Lower lobe of right lung (tissue), 2 donors: ENCODE results near the gene FBXL13. TPM values are rescaled to one million over a fixed set of nuclear protein-coding genes. Genes with fewer than 3 reads are reported as not detected.

Source experiments
- ATAC-seq, 2 donors: fragments of 200-7000 bp; cut with Tn5 transposase; one replicate each; pipeline ENCODE4 v1.9.1; 2020 to 2022; ENCODE audit warnings: mild to moderate bottlenecking in 2 of 2, moderate library complexity in 2 of 2
- DNase-seq: peaks from one replicate; pipeline ENCODE4 v3.0.0-alpha.2; 2020
- H3K27ac ChIP-seq: fragments of 200-600 bp; one replicate; pipeline ENCODE4 v1.8.0; 2022
- H3K27me3 ChIP-seq: fragments of 200-600 bp; one replicate; pipeline ENCODE4 v1.8.0; 2022; ENCODE audit warnings: low read depth
- H3K36me3 ChIP-seq: fragments of 200-600 bp; one replicate; pipeline ENCODE4 v1.8.0; 2022; ENCODE audit warnings: mild to moderate bottlenecking
- H3K4me1 ChIP-seq: fragments of 200-600 bp; one replicate; pipeline ENCODE4 v1.8.0; 2022
- H3K4me3 ChIP-seq: fragments of 200-600 bp; one replicate; pipeline ENCODE4 v1.8.0; 2022; ENCODE audit warnings: mild to moderate bottlenecking
- H3K9me3 ChIP-seq: fragments of 200-600 bp; one replicate; pipeline ENCODE4 v1.8.0; 2022
- intact Hi-C: fragments of 100-400 bp; cut with DNase I; formaldehyde crosslinking; loops from one replicate; pipeline ENCODE4 v1.11.0; 2022
- total RNA-seq: library from RNA; stranded (reverse); fragmentation: NEBNext Ultra II Directional; extraction: Animal tissue kit (Norgen Biotek cat#: 25700); gene quantifications from one replicate; pipeline ENCODE4 v1.2.1, GENCODE V29; 2021
- TF ChIP-seq, protein P1 (sequence below): fragments of 200-600 bp; IDR thresholded peaks from one replicate; pipeline ENCODE4 v1.8.0; 2022; ENCODE audit warnings: antibody characterized with exemption, mild to moderate bottlenecking
- donor health status: DM: no; HTN: yes; CAD: no; lungs with severe emphysema.

Gene FBXL13
- total RNA-seq, 1 donor from 2014 or later = 3.4 TPM

DNA sequence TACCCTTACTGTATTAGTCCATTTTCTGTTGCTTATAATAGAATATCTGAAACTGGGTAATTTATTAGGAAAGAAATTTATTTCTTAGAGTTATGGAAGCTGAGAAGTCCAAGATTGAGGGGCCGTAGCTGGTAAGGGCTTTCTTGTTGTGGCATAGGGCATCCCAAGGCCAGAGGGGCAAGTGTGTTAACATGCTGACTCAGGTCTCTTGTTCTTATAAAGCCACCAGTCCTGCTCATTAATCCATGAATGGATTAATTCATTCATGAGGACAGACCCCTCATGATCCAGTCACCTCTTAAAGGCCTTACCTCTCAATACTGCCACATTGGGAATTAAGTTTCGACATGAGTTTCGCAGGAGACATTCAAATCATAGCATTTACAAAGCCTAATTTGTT is 2.7 kb upstream of the FBXL13 start:
- intact Hi-C loops = no loop called here
- Histone ChIP-seq H3K4me1 (peaks cover 20% of the 10 kb centered on the region), H3K4me3 (no peak overlapping the region), H3K27ac (no peak overlapping the region), H3K36me3 (no peaks in the 10 kb centered on the region), H3K27me3 (no peaks in the 10 kb centered on the region), H3K9me3 (no peaks in the 10 kb centered on the region)
- no peak for DNase-seq
- TF ChIP-seq, protein P1, sequence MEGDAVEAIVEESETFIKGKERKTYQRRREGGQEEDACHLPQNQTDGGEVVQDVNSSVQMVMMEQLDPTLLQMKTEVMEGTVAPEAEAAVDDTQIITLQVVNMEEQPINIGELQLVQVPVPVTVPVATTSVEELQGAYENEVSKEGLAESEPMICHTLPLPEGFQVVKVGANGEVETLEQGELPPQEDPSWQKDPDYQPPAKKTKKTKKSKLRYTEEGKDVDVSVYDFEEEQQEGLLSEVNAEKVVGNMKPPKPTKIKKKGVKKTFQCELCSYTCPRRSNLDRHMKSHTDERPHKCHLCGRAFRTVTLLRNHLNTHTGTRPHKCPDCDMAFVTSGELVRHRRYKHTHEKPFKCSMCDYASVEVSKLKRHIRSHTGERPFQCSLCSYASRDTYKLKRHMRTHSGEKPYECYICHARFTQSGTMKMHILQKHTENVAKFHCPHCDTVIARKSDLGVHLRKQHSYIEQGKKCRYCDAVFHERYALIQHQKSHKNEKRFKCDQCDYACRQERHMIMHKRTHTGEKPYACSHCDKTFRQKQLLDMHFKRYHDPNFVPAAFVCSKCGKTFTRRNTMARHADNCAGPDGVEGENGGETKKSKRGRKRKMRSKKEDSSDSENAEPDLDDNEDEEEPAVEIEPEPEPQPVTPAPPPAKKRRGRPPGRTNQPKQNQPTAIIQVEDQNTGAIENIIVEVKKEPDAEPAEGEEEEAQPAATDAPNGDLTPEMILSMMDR = no peak
- no peak for ATAC-seq

DNA sequence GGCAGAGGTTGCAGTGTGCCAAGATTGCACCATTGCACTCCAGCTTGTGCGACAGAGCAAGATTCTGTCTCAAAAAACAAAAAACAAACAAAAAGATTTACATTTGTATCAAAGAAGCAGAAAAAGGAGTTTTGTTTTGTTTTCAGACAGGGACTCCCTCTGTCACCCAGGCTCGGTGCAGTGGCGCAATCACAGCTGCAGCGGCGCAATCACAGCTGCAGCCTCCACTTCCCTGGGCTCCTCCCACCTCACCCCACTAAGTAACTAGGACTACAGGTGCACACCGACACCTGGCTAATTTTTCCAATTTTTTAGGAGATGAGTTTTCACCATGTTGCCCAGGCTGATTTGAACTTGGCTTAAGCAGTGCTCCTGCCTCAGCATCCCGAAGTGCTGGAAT is 2.2 kb upstream of the FBXL13 start:
- intact Hi-C loops = no loop called here
- TF ChIP-seq, protein P1 = no peak
- H3K4me1 ChIP-seq = peaks cover 20% of the 10 kb centered on the region
- no peak overlapping the region for H3K4me3 ChIP-seq
- ATAC-seq (no peak), DNase-seq (peak; percentile 57)
- H3K27me3 ChIP-seq = no peaks in the 10 kb centered on the region
- H3K9me3 ChIP-seq = no peaks in the 10 kb centered on the region
- no peak overlapping the region for H3K27ac ChIP-seq
- no peaks in the 10 kb centered on the region for H3K36me3 ChIP-seq

DNA sequence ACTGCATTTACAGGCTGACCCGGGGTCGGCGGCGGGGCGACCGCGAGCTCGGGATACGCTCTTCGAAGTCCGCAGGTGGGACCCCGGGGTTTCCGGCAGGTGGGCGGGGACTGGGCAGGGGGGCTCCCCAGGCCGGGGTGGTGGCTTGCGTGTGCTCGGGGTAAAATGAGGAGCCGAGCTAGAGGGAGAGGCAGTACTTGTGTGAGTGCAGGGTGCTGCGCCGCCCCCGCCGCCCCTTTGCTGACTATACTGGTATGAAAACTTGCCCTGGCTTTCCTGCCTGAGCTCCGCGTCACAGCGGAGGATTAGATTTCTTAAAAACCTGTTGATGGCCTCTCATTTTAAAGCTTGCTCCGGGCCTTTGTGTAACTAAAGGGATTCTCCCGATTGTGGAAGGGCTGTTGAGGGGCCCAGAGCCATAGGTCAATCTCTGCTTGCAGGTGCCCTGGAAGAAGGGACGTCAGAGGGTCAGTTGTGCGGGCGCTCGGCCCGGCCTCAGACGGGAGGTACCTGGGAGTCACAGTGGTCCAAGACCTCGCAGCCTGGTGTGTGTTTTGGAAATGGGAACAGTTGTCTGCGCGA is 832 bp upstream of the FBXL13 start:
- peak overlapping the region; percentile 92 for H3K27ac ChIP-seq
- TF ChIP-seq, protein P1 = no peak
- peak; percentile 47 to 48 for ATAC-seq
- DNase-seq = peak; percentile 70
- intact Hi-C loops = no loop called here
- H3K4me3 ChIP-seq = peak overlapping the region; percentile 82
- H3K9me3 ChIP-seq = no peaks in the 10 kb centered on the region
- H3K27me3 ChIP-seq = no peaks in the 10 kb centered on the region
- peaks cover 20% of the 10 kb centered on the region for H3K4me1 ChIP-seq
- H3K36me3 ChIP-seq = no peaks in the 10 kb centered on the region

DNA sequence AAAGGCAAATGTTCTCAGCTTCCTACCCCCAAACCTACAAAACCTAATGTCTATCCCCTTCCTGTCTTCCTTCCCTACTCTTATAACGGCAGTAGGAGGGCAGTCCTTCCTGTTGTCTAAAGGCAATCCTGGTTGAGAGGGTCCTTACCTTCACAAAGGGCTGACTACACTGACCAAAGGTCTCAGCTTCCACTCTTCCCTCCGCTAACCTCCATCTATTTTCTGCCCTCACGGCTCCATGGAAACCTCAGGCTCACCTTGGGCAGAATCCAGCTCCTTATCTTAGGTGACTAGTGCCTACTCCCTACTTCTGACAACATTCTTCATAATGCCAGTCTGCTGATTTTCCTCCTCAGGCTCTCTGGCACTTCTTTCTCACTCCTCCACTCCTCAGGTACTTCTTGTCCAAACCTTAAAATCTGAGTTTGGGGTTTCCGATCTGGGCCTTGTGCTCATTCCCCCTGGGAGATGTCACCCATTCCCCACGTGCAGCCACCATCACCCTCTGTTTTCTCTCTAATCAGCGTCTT is 542 bp downstream of the FBXL13 start:
- ATAC-seq (peak; percentile 9 to 37), DNase-seq (no peak)
- Histone ChIP-seq H3K4me3 (peak overlapping the region; percentile 82), H3K36me3 (no peaks in the 10 kb centered on the region), H3K27ac (peak overlapping the region; percentile 92), H3K9me3 (no peaks in the 10 kb centered on the region), H3K27me3 (no peaks in the 10 kb centered on the region), H3K4me1 (peaks cover 20% of the 10 kb centered on the region)
- TF ChIP-seq, protein P1 = no peak
- intact Hi-C loops = no loop called here

DNA sequence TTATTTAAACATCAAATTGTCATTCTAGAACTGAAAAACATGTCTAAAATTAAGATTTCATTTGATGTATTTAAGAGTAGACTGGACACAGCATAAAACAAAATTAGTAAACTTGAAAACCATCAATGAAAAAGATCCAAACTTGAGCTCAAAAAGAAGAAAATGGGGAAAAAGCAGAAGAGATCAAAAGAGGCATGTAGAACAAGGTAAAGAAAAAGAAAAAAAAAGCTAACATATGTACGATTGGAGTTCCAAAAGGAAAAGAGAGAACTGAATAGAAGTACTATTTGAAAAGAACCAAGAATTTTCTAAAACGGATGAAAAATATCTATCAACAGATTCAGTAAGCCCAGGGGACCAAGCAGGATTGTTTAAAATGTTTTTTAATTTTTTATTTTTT is 3.6 kb downstream of the FBXL13 start:
- DNase-seq = no peak
- H3K4me1 ChIP-seq = peaks cover 10% of the 10 kb centered on the region
- TF ChIP-seq, protein P1 = no peak
- no peaks in the 10 kb centered on the region for H3K36me3 ChIP-seq
- H3K27ac ChIP-seq = no peak overlapping the region
- H3K4me3 ChIP-seq = no peak overlapping the region
- no peaks in the 10 kb centered on the region for H3K9me3 ChIP-seq
- ATAC-seq = no peak
- intact Hi-C loops = no loop called here
- no peaks in the 10 kb centered on the region for H3K27me3 ChIP-seq
